ENCODE measurements around the gene PARD6G. TPM values are rescaled to one million over a fixed set of nuclear protein-coding genes. Genes with fewer than 3 reads are reported as not detected.

PARD6G gene
- polyA plus RNA-seq, 1 of the 3 experiments (the other 2 are of a cell fraction), result 4.3 TPM

DNA sequence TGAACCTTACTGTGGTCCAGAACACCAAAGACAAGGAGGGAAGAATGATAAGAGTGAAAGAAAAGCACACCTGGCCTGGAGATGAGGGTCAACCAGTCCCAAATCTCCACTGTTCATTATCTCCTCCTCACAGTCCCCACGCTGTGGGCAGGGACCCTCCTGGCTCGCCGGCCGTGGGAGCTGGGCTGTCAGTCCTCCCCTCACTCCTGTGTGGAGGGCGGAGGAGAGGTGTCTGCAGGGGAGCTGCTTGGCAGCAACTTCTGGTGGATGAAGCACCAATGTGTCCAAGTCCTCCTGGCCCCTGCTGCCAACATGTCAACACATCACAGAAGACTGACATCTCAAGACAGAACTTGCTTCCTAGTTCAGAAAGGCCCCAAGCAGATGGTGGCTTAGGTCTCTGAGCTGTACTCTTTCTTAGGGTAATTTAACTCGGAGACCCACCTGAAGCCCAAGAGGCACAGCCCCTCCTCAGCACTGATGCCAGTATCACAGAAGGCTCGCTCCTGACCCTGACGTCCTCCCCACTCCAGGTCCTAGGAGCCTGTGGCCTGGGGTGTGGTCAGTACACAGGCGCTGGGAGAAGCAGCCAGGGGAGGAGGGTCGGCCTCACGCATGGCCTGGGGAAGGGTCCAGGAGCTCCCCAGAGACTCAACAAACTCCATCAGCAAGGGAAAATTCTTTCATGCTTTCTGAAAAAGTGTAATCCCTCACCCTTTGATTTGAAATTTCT lies 54.5 kb downstream of the PARD6G start:
- ChIA-PET POLR2A (interaction anchor here (0.6 kb wide), 1 partner anchor 18 kb away, joined by 3 read pairs; no protein-coding TSS in a partner anchor), CTCF (interaction anchor here (0.6 to 1.2 kb wide), 2 partner anchors 9 to 11 kb away, joined by 3 read pairs; no protein-coding TSS in a partner anchor)
- TF ChIP-seq PBX3 (IDR thresholded peaks at IDR 0.05), result no peak
- no peak for TF ChIP-seq POLR2AphosphoS5 (IDR thresholded peaks at IDR 0.05; ENCODE audit: low read depth, low read length)
- no peak for TF ChIP-seq GATA2 (CRISPR knock-in tag; IDR thresholded peaks at IDR 0.05)
- no peak for TF ChIP-seq CHD2 (IDR thresholded peaks at IDR 0.05; ENCODE audit: low read length, partially characterized antibody)
- no peak for TF ChIP-seq USF1 (IDR thresholded peaks at IDR 0.05; ENCODE audit: borderline replicate concordance, low read depth)
- no peak for TF ChIP-seq ELF1 (IDR thresholded peaks at IDR 0.05)
- no peak for TF ChIP-seq TCF12 (IDR thresholded peaks at IDR 0.05)
- no peak for TF ChIP-seq RCOR1 (IDR thresholded peaks at IDR 0.05; ENCODE audit: low read length)
- no peak for TF ChIP-seq JUND (IDR thresholded peaks at IDR 0.05)
- TF ChIP-seq NRF1 (IDR thresholded peaks at IDR 0.05; ENCODE audit: low read depth, low read length), result no peak
- TF ChIP-seq REST (IDR thresholded peaks at IDR 0.05; ENCODE audit: low read depth, low read length), result no peak
- Histone ChIP-seq H4K20me1 (ENCODE audit: insufficient read depth) (no peaks in the 10 kb centered on the region), H3K9me2 (no peaks in the 10 kb centered on the region), H2AFZ (ENCODE audit: low read depth) (no peak overlapping the region), H3K4me2 (no peak overlapping the region), H3F3A (replicated peaks; ENCODE audit: insufficient read depth) (no peaks in the 10 kb centered on the region), H3K9ac (no peak overlapping the region), H3K27me3 (ENCODE audit: insufficient read depth) (no peaks in the 10 kb centered on the region), H3K9me3 (no peaks in the 10 kb centered on the region), H3K36me3 (replicated peaks in 1 of 2; ENCODE audit: control insufficient read depth in 1 of 2, insufficient read depth in 2 of 2, low read length in 1 of 2) (no peaks in the 10 kb centered on the region), H3K4me1 (ENCODE audit: control insufficient read depth in 1 of 2, insufficient read depth in 2 of 2, low read depth in 1 of 2, low read length in 1 of 2) (no peaks in the 10 kb centered on the region; a peak in 1 of 4 replicates), H3K79me2 (ENCODE audit: insufficient read depth) (no peaks in the 10 kb centered on the region), H3K27ac (ENCODE audit: low read depth in 2 of 2, low read length in 1 of 2) (no peak overlapping the region), H3K4me3 (ENCODE audit: low read depth in 2 of 2, low read length in 1 of 2) (no peak overlapping the region)
- no peak for DNase-seq
- 61% methylated on average over 7 of the region's 11 CpGs for WGBS (ENCODE audit: low lambda C conversion rate)

Measured in SK-N-SH (cell line).